ENCODE results near the gene KAT5.
"Not testable (repeated sequence)": the region's sequence is repeated elsewhere in the genome, so short reads cannot be mapped to it uniquely, and the experiment has no call there.

The KAT5 gene

DNA sequence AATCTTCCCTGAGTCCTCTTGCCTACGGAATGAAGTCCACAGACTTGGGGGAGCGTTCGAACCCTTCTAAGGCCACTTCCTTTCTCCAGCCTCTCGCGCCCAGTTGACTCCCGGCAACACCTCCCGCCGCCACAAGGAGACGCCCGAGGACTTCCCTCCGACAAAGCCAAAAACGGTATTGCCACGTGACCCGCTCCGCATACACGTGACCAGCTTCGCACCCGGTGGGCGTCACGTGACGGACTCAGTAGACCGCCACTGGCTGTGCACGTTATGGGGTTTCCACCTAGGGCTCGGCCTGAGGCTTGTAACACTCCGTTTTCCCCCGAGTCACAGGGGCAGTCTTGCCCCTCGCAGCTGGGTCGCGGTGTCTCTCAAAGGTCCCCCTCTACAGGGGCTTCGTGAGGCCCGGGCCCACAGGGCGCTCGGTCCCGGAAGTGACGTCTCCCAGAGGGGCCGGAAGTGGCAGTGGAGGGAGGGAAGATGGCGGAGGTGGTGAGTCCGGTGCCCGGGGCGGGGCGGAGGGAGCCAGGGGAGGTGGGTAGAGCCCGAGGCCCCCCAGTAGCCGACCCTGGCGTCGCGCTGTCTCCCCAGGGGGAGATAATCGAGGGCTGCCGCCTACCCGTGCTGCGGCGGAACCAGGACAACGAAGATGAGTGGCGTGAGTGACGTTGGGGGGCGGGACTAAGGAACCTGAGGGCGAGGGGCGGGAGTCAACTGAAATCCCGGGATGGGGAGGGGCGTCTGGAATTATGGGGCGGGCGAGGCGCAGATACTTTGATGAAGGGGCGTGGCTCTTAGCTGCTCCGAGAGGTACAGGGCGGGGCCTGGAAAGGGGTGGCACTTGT, at the start of gene KAT5:
TSS of gene KAT5 (plus strand) at position 468 of the 848 bp plus-strand sequence. CDS start at position 484, 16 bp downstream.
- peak; percentile 98 to 99 for DNase-seq

DNA sequence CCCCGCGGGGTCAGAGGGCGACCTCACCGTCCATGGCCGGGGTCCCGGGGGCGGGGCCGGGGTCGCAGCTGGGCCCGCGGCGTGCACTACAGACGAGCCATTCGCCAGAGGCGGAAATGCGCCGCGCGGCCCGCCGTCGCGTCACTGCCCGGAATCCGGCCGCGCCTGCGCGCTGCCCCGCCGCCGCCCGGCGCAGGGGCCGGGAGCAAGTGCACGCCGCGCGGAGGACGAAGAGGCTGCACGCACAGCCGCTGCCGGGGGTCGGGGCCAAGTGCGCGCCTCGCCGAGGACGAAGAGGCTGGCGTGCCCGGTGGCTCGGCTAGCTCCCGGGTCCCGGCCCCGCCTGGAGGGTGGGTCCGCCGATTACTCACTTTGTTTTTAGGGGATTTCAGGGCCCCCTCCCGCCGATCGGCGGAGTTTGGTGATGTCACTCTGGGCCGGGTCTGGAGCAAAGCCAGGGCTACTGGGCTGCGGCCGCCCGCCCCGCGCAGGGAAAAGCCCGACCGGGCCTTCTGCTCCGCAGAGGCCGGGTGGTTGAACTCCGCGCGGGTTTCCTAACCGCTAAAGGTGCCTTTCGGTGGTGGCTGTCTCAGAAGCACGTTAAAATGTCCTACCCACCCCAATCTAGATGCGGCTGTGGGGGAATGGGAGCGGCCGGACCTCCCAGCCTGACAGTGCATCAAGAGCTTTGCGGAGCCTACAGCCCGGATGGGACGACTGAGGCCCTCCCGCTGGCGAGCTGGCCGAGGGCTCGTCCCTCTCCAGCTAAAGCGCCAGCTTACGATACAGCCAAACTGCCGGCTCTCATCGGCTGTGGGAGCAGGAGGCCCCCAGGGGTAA, 49.0 kb upstream of the KAT5 start, which contains the start of gene RELA:
TSS of gene RELA (minus strand) at position 118 of the 840 bp plus-strand sequence. CDS start at position 34, 84 bp downstream.
- DNase-seq, result peak; percentile 82 to 89

DNA sequence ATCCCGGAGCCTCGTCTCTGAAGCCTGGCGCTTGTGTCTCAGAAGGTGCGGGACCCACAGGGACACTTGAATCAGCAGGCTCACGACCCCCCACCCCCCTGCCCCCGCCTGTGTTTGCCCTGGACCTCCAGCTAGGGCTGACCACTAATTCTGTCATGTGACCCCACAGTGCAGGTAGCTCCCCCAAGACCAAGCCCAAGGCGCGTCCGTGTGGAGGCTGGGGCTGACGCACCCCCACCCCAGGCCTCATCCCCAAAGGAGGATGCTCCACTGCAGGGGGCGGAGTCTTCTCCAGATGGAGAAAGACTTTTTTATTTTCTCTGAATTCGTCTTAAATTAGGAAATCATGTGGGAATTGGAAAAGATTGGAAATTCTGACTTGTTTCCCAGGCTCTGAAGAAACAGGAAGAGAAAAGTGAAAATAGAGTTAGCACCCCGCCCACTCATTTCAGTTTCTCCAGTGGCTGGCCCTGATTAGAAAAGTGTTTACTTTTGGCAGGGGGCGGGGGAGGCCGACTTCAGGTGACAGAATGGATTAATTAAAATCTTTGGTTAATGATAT, 48.3 kb upstream of the KAT5 start:
- DNase-seq, result peak in 1 of 2 donors; percentile 49

DNA sequence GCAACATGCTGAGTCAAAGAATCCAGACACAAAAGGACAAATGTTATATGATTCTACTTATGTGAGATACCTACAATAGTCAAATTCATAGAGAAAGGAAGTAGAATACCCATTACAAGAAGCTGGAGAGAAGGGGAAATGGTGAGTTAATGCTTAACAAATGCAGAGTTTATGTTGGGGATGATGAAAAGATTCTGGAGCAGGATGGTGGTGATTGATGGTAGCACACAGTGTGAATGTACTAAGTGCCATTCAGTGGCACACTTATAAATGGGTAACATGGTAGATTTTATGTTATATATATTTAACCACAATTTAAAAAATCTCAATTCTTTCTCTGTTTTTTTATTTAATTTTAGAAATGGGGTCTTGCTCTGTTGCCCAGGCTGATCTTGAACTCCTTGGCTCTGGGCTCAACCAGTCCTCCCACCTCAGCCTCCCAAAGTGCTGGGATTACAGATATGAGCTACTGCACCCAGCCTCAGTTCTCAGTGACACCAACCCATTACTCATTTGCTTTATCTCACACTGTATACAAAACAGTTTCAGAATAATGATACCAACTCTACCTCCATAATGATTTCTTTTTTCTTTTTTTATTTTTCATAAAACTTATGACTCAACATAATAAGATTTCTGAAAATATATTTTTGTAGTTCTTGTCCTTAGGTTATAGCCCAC, 39.7 kb upstream of the KAT5 start:
- DNase-seq, result no peak

DNA sequence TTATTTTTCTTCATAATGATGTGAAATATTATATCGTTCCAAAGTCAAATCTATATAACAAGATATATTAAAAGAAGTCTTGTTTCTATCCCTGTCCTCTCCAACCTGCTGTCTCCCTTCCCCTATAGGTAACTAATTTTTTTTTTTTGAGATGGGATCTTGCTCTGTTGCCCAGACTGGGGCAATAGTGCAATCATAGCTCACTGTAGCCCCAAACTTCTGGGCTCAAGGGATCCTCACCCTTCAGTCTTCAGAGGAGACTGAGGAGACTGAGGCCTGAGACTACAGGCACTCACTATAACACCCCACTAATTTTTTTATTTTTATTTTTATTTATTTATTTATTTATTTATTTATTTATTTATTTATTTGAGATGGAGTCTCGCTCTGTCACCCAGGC, 39.1 kb upstream of the KAT5 start:
- DNase-seq, result no peak

DNA sequence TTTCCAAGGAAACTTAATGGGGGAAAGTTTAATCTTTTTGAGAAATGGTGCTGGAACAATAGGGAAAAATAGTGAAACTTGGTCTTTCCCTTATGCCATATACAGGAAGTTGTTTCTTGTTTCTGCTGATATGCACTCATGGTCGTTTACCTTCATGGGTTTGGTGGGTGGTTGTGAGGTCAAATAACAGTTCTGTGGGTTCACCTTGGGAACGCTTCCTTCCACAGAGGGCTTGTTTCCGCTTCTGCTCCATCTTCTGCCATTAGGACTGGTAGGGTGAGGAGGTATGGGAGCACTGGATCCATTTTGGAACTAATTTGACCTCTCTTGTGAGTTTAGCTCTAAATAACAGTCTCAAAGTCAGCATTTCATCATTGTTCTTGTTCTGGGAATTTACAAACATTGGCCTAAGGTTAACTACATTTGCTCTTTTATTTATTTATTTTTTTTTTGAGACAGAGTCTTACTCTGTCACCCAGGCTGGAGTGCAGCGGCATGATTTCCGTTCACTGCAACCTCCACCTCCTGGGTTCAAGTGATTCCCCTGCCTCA, 31.8 kb upstream of the KAT5 start:
- DNase-seq, result no peak

DNA sequence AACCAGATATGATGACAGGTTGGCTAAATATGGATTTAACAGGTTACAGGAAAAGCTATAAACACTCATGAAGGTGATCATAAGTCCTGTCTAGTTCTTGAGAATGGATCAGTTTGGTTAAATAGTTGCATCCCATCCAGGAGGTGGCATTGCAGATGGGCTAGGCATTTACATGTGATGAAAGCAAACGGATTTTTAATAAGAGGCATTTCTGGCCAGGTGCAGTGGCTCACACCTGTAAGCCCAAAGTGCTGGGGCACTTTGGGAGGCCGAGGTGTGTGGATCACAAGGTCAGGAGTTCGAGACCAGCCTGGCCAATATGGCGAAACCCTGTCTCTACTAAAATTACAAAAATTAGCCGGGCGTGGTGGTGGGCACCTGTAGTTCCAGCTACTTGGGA, 28.6 kb upstream of the KAT5 start:
- not testable (repeated sequence) for DNase-seq

DNA sequence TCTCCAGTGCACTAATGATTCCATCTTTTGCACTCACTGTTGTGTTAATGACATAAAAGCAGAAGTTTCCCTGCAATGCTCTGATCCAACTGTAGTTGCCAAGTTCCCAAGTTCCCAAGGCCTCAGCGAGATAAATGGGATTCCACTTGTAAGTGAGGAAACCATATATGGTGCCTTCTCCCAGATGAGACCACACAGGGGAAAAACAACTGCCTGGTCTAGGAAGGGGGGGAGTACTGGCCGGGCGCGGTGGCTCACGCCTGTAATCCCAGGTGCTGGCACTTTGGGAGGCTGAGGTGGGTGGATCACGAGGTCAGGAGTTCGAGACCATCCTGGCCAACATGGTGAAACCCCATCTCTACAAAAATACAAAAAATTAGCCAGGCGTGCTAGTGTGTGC, 26.1 kb upstream of the KAT5 start:
- DNase-seq, result no peak

DNA sequence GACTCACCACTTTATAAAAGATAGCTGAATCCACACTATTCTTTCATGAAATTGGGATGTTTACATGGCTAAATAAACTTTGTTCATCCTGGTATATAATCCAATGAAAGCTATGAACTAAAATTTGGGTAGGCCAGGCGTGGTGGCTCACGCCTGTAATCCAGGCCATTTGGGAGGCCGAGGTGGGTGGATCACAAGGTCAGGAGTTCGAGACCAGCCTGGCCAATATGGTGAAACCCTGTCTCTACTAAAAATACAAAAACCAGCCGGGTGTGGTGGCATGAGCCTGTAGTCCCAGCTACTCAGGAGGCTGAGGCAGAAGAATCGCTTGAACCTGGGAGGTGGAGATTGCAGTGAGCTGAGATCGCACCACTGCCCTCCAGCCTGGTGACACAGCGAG, 20.2 kb upstream of the KAT5 start:
- not testable (repeated sequence) for DNase-seq

DNA sequence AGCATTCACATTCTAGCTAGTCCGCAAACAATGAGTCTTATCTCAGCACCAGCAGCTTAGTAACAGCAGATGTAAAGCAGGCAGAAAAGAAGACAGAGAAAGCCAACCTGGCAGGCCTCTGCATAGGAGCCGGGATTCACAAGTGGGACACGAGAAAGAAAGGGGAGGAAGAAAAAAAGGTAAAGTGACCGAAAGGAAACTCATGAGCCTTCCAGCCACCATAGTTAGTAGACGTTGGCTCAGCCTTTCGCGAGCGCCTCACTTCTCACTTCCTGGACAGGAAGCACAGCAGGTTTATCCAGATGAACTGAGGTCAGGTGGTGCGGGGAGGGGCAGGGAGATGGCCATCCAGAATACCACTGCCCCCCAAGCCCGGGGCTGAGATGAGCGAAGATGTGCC, 19.7 kb upstream of the KAT5 start:
- no peak for DNase-seq

DNA sequence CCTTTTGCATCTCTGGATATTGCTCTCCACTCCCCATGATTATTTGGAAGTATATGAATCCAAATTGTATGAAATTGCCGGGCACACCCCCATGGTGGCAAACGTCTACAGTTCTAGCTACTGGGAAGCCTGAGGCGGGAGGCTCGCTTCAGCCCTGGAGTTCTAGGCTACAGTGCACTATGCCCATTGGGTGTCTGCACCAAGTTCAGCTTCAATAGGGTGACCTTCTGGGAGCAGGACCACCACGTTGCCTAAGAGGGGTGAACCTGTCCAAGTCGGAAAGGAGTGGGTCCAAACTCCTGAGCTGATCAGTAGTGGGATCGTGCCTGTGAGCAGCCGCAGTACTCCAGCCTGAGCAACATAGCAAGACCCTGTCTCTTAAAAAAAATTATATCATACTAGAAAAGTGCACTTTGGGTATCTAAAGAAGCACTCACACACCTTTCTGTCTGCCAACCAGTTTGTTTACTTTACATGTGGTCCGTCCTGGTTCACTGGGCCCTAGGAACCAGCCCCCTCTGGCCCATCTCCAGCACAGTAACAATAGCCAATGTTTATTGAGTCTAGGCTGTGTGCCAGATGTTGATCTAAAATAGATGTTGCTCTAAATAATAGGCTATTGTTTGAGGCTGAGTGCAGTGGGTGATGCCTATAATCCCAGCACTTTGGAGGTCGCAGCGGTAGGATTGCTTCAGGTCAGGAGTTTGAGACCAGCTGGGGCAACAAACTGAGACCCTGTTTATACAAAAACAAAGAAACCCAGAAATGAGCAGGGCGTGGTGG, 16.4 kb upstream of the KAT5 start:
- DNase-seq, result no peak

DNA sequence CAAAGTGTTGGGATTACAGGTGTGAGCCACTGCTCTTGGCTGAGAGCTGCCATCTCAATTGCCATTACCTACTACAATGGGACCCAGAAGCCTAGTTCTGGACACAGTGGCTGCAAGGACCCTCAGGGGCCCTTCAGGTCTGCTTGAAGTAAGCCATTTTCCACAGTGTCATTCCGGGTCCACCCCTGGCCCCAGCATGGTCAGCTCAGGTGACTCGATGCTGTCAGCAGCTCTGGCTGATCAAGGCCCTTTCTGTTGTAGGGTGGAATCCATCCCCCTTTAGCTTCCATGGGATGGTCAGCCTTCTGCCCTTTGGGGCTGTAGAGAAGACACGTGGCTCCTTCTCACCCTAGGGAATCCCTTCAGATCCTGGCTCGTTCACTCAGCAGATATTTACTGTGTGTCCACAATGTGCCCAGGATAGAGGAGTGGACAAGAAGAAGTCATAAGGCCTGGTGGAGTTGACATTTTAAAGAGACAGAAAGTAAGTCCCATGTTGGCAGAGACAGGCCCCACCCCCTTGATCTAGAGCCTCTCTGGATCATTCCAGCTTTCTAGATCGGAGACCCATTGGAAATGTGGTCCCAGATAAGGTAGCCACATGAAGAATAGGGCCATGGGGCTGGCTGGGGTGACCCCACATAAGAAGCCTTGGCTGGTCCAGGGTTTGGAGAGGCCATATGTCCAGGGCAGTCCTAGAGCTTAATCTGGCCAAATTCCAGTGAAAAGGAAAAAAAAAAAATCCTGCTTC, 15.1 kb upstream of the KAT5 start:
- no peak for DNase-seq

DNA sequence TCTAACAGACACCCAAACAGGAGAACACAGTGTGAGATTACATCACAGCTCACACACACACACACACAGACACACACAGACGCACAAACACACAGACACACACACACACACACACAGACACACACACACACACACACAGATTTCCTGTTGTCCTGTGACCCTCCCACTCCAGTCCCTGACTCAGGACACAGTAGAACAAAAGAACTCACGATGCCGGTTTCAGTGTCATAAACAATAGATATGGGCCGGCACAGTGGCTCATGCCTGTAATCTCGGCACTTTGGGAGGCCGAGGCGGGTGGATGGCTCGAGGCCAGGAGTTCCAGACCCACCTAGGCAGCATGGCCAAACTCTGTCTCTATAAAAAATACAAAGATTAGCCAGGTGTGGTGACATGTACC, 13.8 kb upstream of the KAT5 start:
- DNase-seq, result no peak

DNA sequence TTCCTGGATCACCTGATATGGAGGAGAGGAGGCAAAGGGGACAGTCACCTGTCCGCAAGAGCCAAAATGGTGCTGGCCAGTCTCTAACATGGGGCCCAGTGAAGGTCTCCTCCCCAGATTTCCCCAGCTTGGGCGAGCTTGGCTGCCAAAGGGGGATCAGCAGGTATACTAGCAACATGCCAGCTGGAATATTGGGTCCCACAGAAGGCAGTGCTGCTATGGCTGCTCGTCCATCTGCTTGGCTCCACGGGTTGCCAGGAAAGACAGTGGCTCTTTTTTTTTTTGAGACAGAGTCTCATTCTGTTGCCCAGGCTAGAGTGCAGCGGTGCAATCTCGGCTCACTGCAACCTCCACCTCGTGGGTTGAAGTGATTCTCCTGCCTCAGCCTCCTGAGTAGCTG, 12.7 kb upstream of the KAT5 start:
- no peak for DNase-seq

DNA sequence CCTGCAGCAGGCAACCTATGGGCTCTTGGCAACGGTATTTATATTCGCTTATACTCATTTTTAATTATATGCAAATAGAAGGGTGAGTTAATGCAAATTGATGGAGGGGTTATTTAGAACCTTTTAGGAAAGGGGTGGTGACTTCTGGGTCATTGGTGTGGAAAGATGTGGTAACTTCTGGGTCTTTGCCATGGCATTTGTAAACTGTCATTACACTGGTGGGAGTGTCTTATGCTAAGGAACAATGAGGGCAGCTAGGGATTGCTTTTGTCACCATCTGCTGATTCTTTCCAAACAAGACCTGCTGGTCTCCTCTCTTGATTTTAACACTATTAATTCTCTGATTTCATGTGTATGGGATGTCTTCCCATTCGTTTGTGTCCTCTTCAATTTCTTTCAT, 11.7 kb upstream of the KAT5 start:
- no peak for DNase-seq

DNA sequence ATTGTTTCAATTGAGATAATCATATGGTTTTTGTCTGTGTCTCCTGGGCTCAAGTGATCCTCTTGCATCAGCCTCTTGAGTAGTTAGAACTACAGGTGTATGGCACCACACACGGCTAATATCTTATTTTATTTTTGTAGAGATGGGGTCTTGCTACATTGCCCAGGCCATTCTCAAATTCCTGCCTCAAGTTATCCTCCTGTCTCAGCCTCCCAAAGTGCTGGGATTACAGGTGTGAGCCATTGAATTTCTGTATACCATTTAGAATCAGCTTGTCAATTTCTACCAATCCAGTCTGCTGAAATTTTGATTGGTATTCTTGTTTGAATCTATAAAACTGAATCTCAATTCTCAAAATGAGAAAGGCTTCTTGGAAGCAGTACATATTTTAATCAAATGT, 10.4 kb upstream of the KAT5 start:
- no peak for DNase-seq

DNA sequence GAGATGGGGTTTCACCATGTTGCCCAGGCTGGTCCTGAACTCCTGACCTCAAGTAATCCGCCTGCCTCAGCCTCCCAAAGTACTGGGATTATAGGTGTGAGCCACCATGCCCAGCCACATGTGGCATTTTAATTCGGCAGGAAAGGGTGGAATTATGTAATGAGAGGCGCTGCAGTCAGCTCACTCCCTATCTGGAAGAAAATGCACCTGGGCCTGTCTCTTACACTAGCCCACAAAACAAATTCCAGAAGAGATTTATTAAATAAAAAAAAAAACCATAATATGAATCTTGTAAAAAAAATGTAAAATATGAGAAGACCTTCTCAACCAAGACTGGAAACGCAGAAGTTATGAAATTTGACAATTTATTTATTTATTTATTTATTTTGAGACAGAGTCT, 8.2 kb upstream of the KAT5 start:
- no peak for DNase-seq

DNA sequence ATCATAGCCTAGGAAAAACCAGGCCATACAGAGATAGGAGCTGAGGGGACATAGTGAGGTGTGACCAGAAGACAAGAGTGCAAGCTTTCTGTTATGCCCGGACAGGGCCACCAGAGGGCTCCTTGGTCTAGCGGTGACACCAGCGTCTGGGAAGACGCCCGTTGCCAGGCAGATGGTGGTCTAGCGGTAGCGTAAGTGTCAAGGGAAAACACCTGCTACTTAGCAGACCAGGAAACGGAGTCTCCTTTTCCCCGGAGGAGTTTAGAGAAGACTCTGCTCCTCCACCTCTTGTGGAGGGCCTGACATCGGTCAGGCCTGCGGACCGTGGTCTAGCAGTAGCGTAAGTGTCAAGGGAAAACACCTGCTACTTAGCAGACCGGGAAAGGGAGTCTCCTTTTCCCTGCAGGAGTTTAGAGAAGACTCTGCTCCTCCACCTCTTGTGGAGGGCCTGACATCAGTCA, 5.7 kb upstream of the KAT5 start:
- peak; percentile 64 to 71 for DNase-seq

DNA sequence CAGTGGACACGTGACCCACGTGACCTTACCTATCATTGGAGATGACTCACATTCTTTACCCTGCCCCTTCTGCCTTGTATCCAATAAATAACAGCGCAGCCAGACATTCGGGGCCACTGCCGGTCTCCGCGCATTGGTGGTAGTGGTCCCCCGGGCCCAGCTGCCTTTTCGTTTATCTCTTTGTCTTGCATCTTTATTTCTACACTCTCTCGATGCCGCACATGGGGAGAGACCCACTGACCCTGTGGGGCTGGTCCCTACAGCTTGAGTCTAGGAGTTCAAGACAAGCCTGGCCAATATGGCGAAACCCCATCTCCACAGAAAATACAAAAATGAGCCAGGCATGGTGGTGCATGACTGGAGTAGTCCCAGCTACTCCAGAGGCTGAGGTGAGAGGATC, 5.0 kb upstream of the KAT5 start:
- DNase-seq, result not testable (repeated sequence)

DNA sequence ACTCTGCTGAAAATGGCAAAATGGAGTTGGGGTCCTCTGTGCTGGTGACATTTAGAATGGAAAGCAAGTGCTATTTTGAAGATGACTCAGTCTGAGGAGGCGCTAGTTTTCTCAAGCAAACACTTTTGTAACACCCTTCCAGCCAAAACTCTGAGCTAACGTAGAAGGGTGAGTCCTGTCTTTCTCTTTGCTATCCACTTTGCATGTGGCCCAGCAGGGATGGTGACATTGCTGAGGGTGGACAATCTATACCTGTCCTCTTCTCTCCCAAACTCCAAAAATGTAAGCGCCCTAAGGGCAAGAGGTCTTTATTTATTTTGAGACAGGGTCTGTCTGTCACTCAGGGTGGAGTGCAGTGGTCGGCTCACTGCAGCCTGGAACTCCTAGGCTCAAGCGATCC, 3.6 kb upstream of the KAT5 start:
- no peak for DNase-seq

DNA sequence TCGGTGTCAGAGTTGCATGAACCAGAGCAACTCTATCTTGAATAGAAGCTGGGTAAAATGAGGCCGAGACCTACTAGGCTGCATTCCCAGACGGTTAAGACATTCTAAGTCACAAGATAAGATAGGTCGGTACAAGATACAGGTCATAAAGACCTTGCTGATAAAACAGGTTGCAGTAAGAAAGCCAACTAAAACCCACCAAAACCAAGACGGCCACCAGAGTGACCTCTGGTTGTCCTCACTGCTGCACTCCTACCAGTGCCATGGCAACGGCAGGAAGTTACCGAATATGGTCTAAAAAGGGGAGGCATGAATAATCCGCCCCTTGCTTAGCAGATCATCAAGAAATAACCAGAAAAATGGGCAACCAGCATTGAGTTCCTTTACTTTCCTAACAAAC, 2.4 kb upstream of the KAT5 start:
- DNase-seq, result no peak
